ENCODE measurements around the gene ALDH4A1. TPM values are rescaled to one million over a fixed set of nuclear protein-coding genes. Genes with fewer than 3 reads are reported as not detected.

ALDH4A1 gene
- total RNA-seq, 1 experiment from 2014 or later, result 18.1 TPM

DNA sequence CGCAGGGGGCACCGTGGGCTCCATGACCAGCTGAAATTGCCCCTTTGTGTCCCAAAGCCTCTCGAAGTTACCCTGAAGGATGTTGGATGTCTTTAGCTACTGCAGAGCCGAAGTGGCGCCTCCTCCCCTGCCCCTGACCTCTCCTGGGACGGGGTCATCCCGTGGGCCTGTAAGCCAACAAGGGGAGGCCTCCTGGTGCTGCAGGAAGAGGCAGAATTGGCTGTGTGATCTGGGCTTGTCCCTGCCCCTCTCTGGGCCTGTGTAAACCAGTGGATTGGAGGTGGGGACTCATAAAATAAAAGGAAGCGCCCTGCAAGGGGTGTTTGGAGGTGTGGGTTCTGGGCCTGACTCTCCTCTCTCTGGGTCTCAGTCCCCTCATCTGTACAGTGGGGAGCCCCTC is 40.8 kb downstream of the ALDH4A1 start:
- POLR2A ChIA-PET (ENCODE audit: unreplicated experiment), result no interaction called here
- TF ChIP-seq, protein P1, sequence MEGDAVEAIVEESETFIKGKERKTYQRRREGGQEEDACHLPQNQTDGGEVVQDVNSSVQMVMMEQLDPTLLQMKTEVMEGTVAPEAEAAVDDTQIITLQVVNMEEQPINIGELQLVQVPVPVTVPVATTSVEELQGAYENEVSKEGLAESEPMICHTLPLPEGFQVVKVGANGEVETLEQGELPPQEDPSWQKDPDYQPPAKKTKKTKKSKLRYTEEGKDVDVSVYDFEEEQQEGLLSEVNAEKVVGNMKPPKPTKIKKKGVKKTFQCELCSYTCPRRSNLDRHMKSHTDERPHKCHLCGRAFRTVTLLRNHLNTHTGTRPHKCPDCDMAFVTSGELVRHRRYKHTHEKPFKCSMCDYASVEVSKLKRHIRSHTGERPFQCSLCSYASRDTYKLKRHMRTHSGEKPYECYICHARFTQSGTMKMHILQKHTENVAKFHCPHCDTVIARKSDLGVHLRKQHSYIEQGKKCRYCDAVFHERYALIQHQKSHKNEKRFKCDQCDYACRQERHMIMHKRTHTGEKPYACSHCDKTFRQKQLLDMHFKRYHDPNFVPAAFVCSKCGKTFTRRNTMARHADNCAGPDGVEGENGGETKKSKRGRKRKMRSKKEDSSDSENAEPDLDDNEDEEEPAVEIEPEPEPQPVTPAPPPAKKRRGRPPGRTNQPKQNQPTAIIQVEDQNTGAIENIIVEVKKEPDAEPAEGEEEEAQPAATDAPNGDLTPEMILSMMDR (conservative IDR thresholded peaks at IDR 0.05; ENCODE audit: low read depth, low read length), result no peak
- TF ChIP-seq EZH2phosphoT487 (IDR thresholded peaks at IDR 0.05; ENCODE audit: borderline replicate concordance, low read length) (no peak), EZH2 (IDR thresholded peaks at IDR 0.05; ENCODE audit: low read length, unreplicated experiment) (no peak)
- no peaks in the 10 kb centered on the region for H3K36me3 ChIP-seq (ENCODE audit: low read depth, low read length)
- H3K27ac ChIP-seq (ENCODE audit: low read length), result no peak overlapping the region
- no peaks in the 10 kb centered on the region for H4K20me1 ChIP-seq (ENCODE audit: low read length)
- no peak overlapping the region for H3K4me2 ChIP-seq (ENCODE audit: low read length)
- H3K79me2 ChIP-seq (ENCODE audit: low read length), result no peaks in the 10 kb centered on the region
- H2AFZ ChIP-seq (ENCODE audit: low read length), result no peak overlapping the region
- intact Hi-C loops (cut with micrococcal nuclease), result no loop called here
- H3K4me1 ChIP-seq (ENCODE audit: insufficient read depth, low read length), result no peaks in the 10 kb centered on the region
- H3K9me2 ChIP-seq (replicated peaks; ENCODE audit: low read length), result no peaks in the 10 kb centered on the region
- DNase-seq (no peak), ATAC-seq (no peak)
- no peaks in the 10 kb centered on the region for H3F3A ChIP-seq (ENCODE audit: low read length, unreplicated experiment)
- BruUV-seq (replicated peaks), result no TSS peak
- H3K4me3 ChIP-seq (ENCODE audit: low read length), result no peak overlapping the region
- H3K9me3 ChIP-seq (ENCODE audit: low read length), result no peaks in the 10 kb centered on the region
- H3K27me3 ChIP-seq (ENCODE audit: low read length), result peaks cover 18% of the 10 kb centered on the region
- CTCF ChIA-PET, result no interaction called here
- no peak overlapping the region for H3K9ac ChIP-seq (ENCODE audit: low read length)

DNA sequence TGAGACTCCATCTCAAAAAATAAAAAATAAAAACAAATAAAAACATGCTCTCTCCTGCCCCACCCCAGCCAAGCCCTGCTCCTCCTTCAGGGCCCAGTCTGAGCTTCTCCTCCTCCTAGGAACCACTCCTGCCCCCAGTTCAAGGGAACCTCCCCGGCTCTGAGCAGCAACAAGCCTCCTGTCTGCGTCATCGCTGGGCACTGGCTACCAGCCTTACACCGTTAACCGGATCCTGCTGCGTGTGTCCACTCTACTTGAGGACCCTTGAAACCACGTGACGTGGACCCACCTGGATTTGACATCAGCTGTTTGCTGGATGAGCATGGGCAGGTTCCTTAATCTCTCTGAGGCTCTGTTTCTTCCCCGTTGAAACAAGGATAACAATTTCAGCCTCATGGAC is 41.3 kb downstream of the ALDH4A1 start:
- H4K20me1 ChIP-seq (ENCODE audit: low read length), result no peaks in the 10 kb centered on the region
- CTCF ChIA-PET, result no interaction called here
- DNase-seq, result no peak
- POLR2A ChIA-PET (ENCODE audit: unreplicated experiment), result no interaction called here
- no peak overlapping the region for H2AFZ ChIP-seq (ENCODE audit: low read length)
- H3K4me3 ChIP-seq (ENCODE audit: low read length), result no peak overlapping the region
- intact Hi-C loops (cut with micrococcal nuclease), result no loop called here
- no peak overlapping the region for H3K4me2 ChIP-seq (ENCODE audit: low read length)
- H3K9ac ChIP-seq (ENCODE audit: low read length), result no peak overlapping the region
- H3K79me2 ChIP-seq (ENCODE audit: low read length), result no peaks in the 10 kb centered on the region
- H3K9me2 ChIP-seq (replicated peaks; ENCODE audit: low read length), result no peaks in the 10 kb centered on the region
- H3K36me3 ChIP-seq (ENCODE audit: low read depth, low read length), result no peaks in the 10 kb centered on the region
- BruUV-seq (replicated peaks), result no TSS peak
- no peaks in the 10 kb centered on the region for H3K9me3 ChIP-seq (ENCODE audit: low read length)
- H3K4me1 ChIP-seq (ENCODE audit: insufficient read depth, low read length), result no peaks in the 10 kb centered on the region
- no peak for TF ChIP-seq EZH2phosphoT487 (IDR thresholded peaks at IDR 0.05; ENCODE audit: borderline replicate concordance, low read length)
- no peak for TF ChIP-seq EZH2 (IDR thresholded peaks at IDR 0.05; ENCODE audit: low read length, unreplicated experiment)
- TF ChIP-seq, protein P1 (conservative IDR thresholded peaks at IDR 0.05; ENCODE audit: low read depth, low read length), result no peak
- ATAC-seq, result no peak
- H3F3A ChIP-seq (ENCODE audit: low read length, unreplicated experiment), result no peaks in the 10 kb centered on the region
- H3K27ac ChIP-seq (ENCODE audit: low read length), result no peak overlapping the region
- peaks cover 15% of the 10 kb centered on the region for H3K27me3 ChIP-seq (ENCODE audit: low read length)

DNA sequence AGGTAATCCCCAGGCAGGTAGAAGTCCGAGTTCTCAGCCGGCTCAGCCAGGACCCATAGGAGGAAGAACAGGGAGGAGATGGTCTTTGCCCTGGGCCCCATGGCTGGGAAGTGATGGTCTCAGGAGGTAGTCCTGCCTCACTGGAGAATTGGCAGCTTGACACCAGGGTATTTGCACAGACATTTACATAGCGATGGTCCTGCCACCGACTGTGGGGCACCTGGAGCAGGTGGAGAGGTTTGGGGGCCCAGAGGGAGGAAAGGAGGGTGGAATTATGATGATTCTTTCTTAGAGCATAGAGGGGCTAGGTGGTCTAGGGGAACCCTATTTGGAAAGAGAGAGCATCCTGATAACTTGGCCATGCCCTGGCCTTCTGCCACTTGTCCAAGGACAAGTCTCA is 42.8 kb downstream of the ALDH4A1 start, which contains the start of gene TAS1R2:
TSS of gene TAS1R2 (minus strand) at position 101 of the 400 bp plus-strand sequence. CDS start at position 101, 0 bp downstream.
- no peak for DNase-seq
- intact Hi-C loops (cut with micrococcal nuclease), result no loop called here
- no peaks in the 10 kb centered on the region for H3K36me3 ChIP-seq (ENCODE audit: low read depth, low read length)
- POLR2A ChIA-PET (ENCODE audit: unreplicated experiment), result no interaction called here
- no peaks in the 10 kb centered on the region for H3K4me1 ChIP-seq (ENCODE audit: insufficient read depth, low read length)
- H3K4me2 ChIP-seq (ENCODE audit: low read length), result no peak within 1 kb of the TSS
- H3K79me2 ChIP-seq (ENCODE audit: low read length), result no peaks in the 10 kb centered on the region
- peaks cover 1% of the 10 kb centered on the region for H3K27me3 ChIP-seq (ENCODE audit: low read length)
- H3K27ac ChIP-seq (ENCODE audit: low read length), result no peak within 1 kb of the TSS
- H4K20me1 ChIP-seq (ENCODE audit: low read length), result no peaks in the 10 kb centered on the region
- H3K9ac ChIP-seq (ENCODE audit: low read length), result no peak within 1 kb of the TSS
- CTCF ChIA-PET, result no interaction called here
- no peaks in the 10 kb centered on the region for H3K9me3 ChIP-seq (ENCODE audit: low read length)
- no peak within 1 kb of the TSS for H3K4me3 ChIP-seq (ENCODE audit: low read length)
- ATAC-seq, result no peak
- H2AFZ ChIP-seq (ENCODE audit: low read length), result no peak within 1 kb of the TSS
- no TSS peak for BruUV-seq (replicated peaks)
- TF ChIP-seq, protein P1 (conservative IDR thresholded peaks at IDR 0.05; ENCODE audit: low read depth, low read length), result no peak
- TF ChIP-seq EZH2 (IDR thresholded peaks at IDR 0.05; ENCODE audit: low read length, unreplicated experiment) (no peak), EZH2phosphoT487 (IDR thresholded peaks at IDR 0.05; ENCODE audit: borderline replicate concordance, low read length) (no peak)
- H3K9me2 ChIP-seq (replicated peaks; ENCODE audit: low read length), result no peaks in the 10 kb centered on the region
- H3F3A ChIP-seq (ENCODE audit: low read length, unreplicated experiment), result no peaks in the 10 kb centered on the region
